HCT116 (cell line): ENCODE results near the gene PGAM5. TPM values are rescaled to one million over a fixed set of nuclear protein-coding genes. Genes with fewer than 3 reads are reported as not detected.

Experiments used
- ATAC-seq: fragments of 200-7000 bp; cut with Tn5 transposase; 2 replicates; pipeline ENCODE4 v1.9.1; 2020; ENCODE audit warnings: mild to moderate bottlenecking, moderate library complexity
- BruUV-seq: library from RNA; stranded (reverse); fragments of 400-500 nt; replicated peaks from 2 replicates; lab custom pipeline; 2021; lab: Mats Ljungman, UMichigan
- CTCF ChIA-PET: fragments of 300-600 bp; sonication (Branson Sonifier 250); formaldehyde crosslinking; loops from one replicate; lab custom pipeline; 2021; ENCODE audit warnings: antibody characterized with exemption; lab: Charles Lee
- POLR2A ChIA-PET: fragments of 300-600, 350-600 bp; sonication (Branson Sonifier 250); formaldehyde crosslinking; loops from one replicate; lab custom pipeline; 2021; ENCODE audit warnings: antibody characterized with exemption; lab: Charles Lee
- RAD21 ChIA-PET, 2 experiments: fragments of 300-600 bp; sonication (Branson Sonifier 250); formaldehyde crosslinking; loops; one replicate each; lab custom pipeline; 2023; ENCODE audit warnings: low total read pairs in 2 of 2; ENCODE audit not compliant: uncharacterized antibody in 2 of 2, unreplicated experiment in 2 of 2, low non-redundant PET in 1 of 2; lab: Charles Lee
- DNase-seq: peaks from one replicate; pipeline ENCODE4 v3.0.0-alpha.2; 2010; ENCODE audit warnings: low read depth, low spot score
- H2AFZ ChIP-seq: fragments of 200-600 bp; shearing (Covaris generic), sonication (generic); 2 replicates; pipeline ENCODE4 v1.6.1; 2017; ENCODE audit warnings: low read depth, mixed run types, mixed read lengths, antibody characterized with exemption, low read length; ENCODE audit not compliant: poor library complexity, severe bottlenecking
- H3K27ac ChIP-seq: 2 replicates; pipeline ENCODE4 v1.5.1; 2012; ENCODE audit warnings: low read depth, low read length
- H3K27me3 ChIP-seq: fragments of 200-600 bp; sonication (generic); 2 replicates; pipeline ENCODE4 v1.6.1; 2016; ENCODE audit warnings: mixed run types, low read length, mixed read lengths; ENCODE audit not compliant: insufficient read depth
- H3K36me3 ChIP-seq, 2 experiments: fragments of 200-500 bp in 1 of 2; fragments of 200-600 bp in 1 of 2; sonication (Bioruptor generic) in 1 of 2; sonication (generic) in 1 of 2; 2 replicates each; pipeline versions ENCODE4 v1.5.1 to v1.6.1; 2014 to 2016; ENCODE audit warnings: low read length in 2 of 2, inconsistent platforms in 1 of 2, mixed read lengths in 1 of 2, mixed run types in 1 of 2; ENCODE audit not compliant: insufficient read depth in 2 of 2, control insufficient read depth in 1 of 2
- H3K4me1 ChIP-seq, 2 experiments: fragments of 200-600 bp in 1 of 2; sonication (generic) in 1 of 2; 2 replicates each; pipeline versions ENCODE4 v1.5.1 to v1.6.1; 2012 to 2017; ENCODE audit warnings: low read length in 2 of 2, inconsistent platforms in 1 of 2, mild to moderate bottlenecking in 1 of 2, mixed read lengths in 1 of 2, mixed run types in 1 of 2, moderate library complexity in 1 of 2; ENCODE audit not compliant: insufficient read depth in 2 of 2, control insufficient read depth in 1 of 2
- H3K4me2 ChIP-seq: fragments of 200-600 bp; sonication (generic); 2 replicates; pipeline ENCODE4 v1.6.1; 2017; ENCODE audit warnings: mixed run types, low read length, mixed read lengths
- H3K4me3 ChIP-seq, 2 experiments: fragments of 200-600 bp in 1 of 2; sonication (generic) in 1 of 2; replicated peaks in 1 of 2; 2 replicates each; pipeline ENCODE4 v1.5.1; 2011 to 2016; ENCODE audit warnings: low read length in 2 of 2, control low read depth in 1 of 2, low read depth in 1 of 2, mild to moderate bottlenecking in 1 of 2, mixed read lengths in 1 of 2, mixed run types in 1 of 2
- H3K79me2 ChIP-seq: fragments of 200-600 bp; sonication (generic); 2 replicates; pipeline ENCODE4 v1.6.1; 2017; ENCODE audit warnings: mild to moderate bottlenecking, mixed run types, low read length, moderate library complexity, mixed read lengths; ENCODE audit not compliant: insufficient read depth
- H3K9ac ChIP-seq: fragments of 200-600 bp; sonication (generic); 2 replicates; pipeline ENCODE4 v1.6.1; 2016; ENCODE audit warnings: low read length, mixed read lengths
- H3K9me2 ChIP-seq: fragments of 200-600 bp; sonication (generic), shearing (Covaris generic); 2 replicates; pipeline ENCODE4 v1.6.1; 2017; ENCODE audit warnings: mixed run types, mild to moderate bottlenecking, moderate library complexity; ENCODE audit not compliant: insufficient read depth
- H3K9me3 ChIP-seq, 2 experiments: fragments of 200-500 bp in 1 of 2; fragments of 200-600 bp in 1 of 2; sonication (Bioruptor generic) in 1 of 2; sonication (generic) in 1 of 2; 2 replicates each; pipeline ENCODE4 v1.6.1; 2014 to 2017; ENCODE audit warnings: low read length in 2 of 2, mixed read lengths in 2 of 2, inconsistent platforms in 1 of 2, low read depth in 1 of 2, mild to moderate bottlenecking in 1 of 2, mixed run types in 1 of 2, moderate library complexity in 1 of 2; ENCODE audit not compliant: control insufficient read depth in 1 of 2, insufficient read depth in 1 of 2
- H4K20me1 ChIP-seq: fragments of 200-600 bp; sonication (generic), shearing (Covaris generic); 2 replicates; pipeline ENCODE4 v1.6.1; 2017; ENCODE audit warnings: mixed run types, mild to moderate bottlenecking, moderate library complexity; ENCODE audit not compliant: insufficient read depth
- CBX3 ChIP-seq: IDR thresholded peaks from 2 replicates; pipeline ENCODE4 v1.6.1; 2012; ENCODE audit warnings: low read depth
- EGR1 ChIP-seq: IDR thresholded peaks from 2 replicates; pipeline ENCODE4 v1.6.1; 2012; ENCODE audit warnings: low read depth
- ELF1 ChIP-seq: IDR thresholded peaks from 2 replicates; pipeline ENCODE4 v1.6.1; 2012; ENCODE audit warnings: low read depth, borderline replicate concordance
- EZH2phosphoT487 ChIP-seq: fragments of 200-600 bp; IDR thresholded peaks from 2 replicates; pipeline ENCODE4 v1.6.1; 2018; ENCODE audit warnings: antibody characterized with exemption, borderline replicate concordance
- FOSL1 ChIP-seq: IDR thresholded peaks from 2 replicates; pipeline ENCODE4 v1.6.1; 2012; ENCODE audit warnings: low read depth
- POLR2A ChIP-seq: IDR thresholded peaks from 2 replicates; pipeline ENCODE4 v1.7.0; 2011; ENCODE audit warnings: borderline replicate concordance; ENCODE audit not compliant: insufficient read depth, insufficient read length; ENCODE audit errors: extremely low read depth
- POLR2AphosphoS5 ChIP-seq: IDR thresholded peaks from 2 replicates; pipeline ENCODE4 v1.6.1; 2011; ENCODE audit warnings: mild to moderate bottlenecking, low read depth, low read length, moderate library complexity
- RAD21 ChIP-seq: IDR thresholded peaks from 2 replicates; pipeline ENCODE4 v1.6.1; 2012; ENCODE audit warnings: low read depth, mild to moderate bottlenecking
- SIN3A ChIP-seq: IDR thresholded peaks from 2 replicates; pipeline ENCODE4 v1.6.1; 2012; ENCODE audit warnings: low read depth
- SRF ChIP-seq: IDR thresholded peaks from 2 replicates; pipeline ENCODE4 v1.6.1; 2012; ENCODE audit warnings: low read depth
- TCF7L2 ChIP-seq: IDR thresholded peaks from 2 replicates; pipeline ENCODE4 v1.7.0; 2011; ENCODE audit warnings: borderline replicate concordance, inconsistent platforms; ENCODE audit not compliant: insufficient read depth, insufficient read length; ENCODE audit errors: extremely low read depth
- YY1 ChIP-seq: IDR thresholded peaks from 2 replicates; pipeline ENCODE4 v1.6.1; 2011; ENCODE audit warnings: low read length, low read depth, moderate library complexity, mild to moderate bottlenecking; ENCODE audit not compliant: insufficient replicate concordance; ENCODE audit errors: extremely low read depth
- ZFX ChIP-seq: fragments of 450-650 bp; IDR thresholded peaks from 2 replicates; pipeline ENCODE4 v1.6.1; 2017
- ZNF274 ChIP-seq: fragments of 200-500 bp; sonication (Bioruptor generic); IDR thresholded peaks from 2 replicates; pipeline ENCODE4 v1.6.1; 2014; ENCODE audit warnings: mild to moderate bottlenecking, low read depth, low read length, inconsistent platforms
- intact Hi-C: fragments of 100-400 bp; cut with micrococcal nuclease; formaldehyde crosslinking; loops from 2 replicates; pipeline ENCODE4 v1.10.0; 2022
- total RNA-seq: library from RNA; stranded (reverse); gene quantifications from one replicate; pipeline ENCODE4 v1.2.1, GENCODE V29; 2021; ENCODE audit not compliant: unreplicated experiment
- TF ChIP-seq, protein P1 (sequence below): IDR thresholded peaks from 2 replicates; pipeline ENCODE4 v1.6.1; 2012
- TF ChIP-seq, protein P2 (sequence below): IDR thresholded peaks from 2 replicates; pipeline ENCODE4 v1.6.1; 2012; ENCODE audit warnings: low read depth
- TF ChIP-seq, protein P3 (sequence below): IDR thresholded peaks from 2 replicates; pipeline ENCODE4 v1.6.1; 2012
- TF ChIP-seq, protein P4 (sequence below), 3 experiments: fragments of 200-600 bp in 1 of 3; sonication (generic) in 1 of 3; IDR thresholded peaks in 2 of 3; conservative IDR thresholded peaks in 1 of 3; 2 replicates each; pipeline ENCODE4 v1.5.1; 2012 to 2017; ENCODE audit warnings: low read depth in 2 of 3, low read length in 2 of 3, antibody characterized with exemption in 1 of 3, borderline replicate concordance in 1 of 3, control low read depth in 1 of 3, mild to moderate bottlenecking in 1 of 3, mixed read lengths in 1 of 3, mixed run types in 1 of 3, moderate library complexity in 1 of 3; ENCODE audit not compliant: insufficient read depth in 1 of 3

The PGAM5 gene
- total RNA-seq, 1 experiment from 2014 or later: 98.3 TPM

DNA sequence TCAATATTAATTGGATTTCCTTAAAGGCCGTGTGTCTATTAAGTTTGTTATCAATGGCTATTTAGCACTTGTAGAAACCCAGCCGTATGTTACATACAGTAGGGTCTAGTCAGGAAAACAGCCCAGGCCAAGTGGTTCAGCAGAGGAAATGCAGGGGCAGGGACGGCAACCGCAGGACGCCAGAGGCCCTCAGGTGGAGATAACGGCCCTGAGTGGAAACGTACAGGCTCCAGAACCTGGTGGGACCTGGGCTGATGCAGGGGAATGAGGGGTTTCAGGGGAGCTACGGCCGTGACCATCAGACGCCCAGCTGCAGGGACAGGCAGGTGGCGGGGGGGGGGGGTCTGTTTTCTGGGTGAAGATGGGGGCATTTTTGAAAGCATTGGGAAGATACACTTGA is 54.7 kb downstream of the PGAM5 start:
- Histone ChIP-seq H3K27ac (no peak overlapping the region), H3K9ac (no peak overlapping the region), H4K20me1 (peaks cover 3% of the 10 kb centered on the region; the same call in 1 of the 2 replicates), H3K79me2 (peaks cover 15% of the 10 kb centered on the region), H2AFZ (no peak overlapping the region), H3K4me1 (peaks cover 6 to 20% of the 10 kb centered on the region in 2 experiments), H3K27me3 (no peaks in the 10 kb centered on the region), H3K9me2 (no peaks in the 10 kb centered on the region), H3K4me2 (no peak overlapping the region), H3K36me3 (no peaks in the 10 kb centered on the region), H3K4me3 (no peak overlapping the region)
- ATAC-seq (no peak), DNase-seq (no peak)
- CTCF ChIA-PET: no interaction called here
- RAD21 ChIA-PET: no interaction called here
- intact Hi-C loops: loop anchor here (10.0 kb wide), 1 partner anchor 59 kb away; the partner anchor contains the start of gene GOLGA3
- POLR2A ChIA-PET: no interaction called here
- no TSS peak for BruUV-seq
- no peak for TF ChIP-seq ELF1
- TF ChIP-seq ZNF274: no peak
- no peak for TF ChIP-seq POLR2A
- TF ChIP-seq, protein P1, sequence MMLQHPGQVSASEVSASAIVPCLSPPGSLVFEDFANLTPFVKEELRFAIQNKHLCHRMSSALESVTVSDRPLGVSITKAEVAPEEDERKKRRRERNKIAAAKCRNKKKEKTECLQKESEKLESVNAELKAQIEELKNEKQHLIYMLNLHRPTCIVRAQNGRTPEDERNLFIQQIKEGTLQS: no peak
- TF ChIP-seq, protein P2, sequence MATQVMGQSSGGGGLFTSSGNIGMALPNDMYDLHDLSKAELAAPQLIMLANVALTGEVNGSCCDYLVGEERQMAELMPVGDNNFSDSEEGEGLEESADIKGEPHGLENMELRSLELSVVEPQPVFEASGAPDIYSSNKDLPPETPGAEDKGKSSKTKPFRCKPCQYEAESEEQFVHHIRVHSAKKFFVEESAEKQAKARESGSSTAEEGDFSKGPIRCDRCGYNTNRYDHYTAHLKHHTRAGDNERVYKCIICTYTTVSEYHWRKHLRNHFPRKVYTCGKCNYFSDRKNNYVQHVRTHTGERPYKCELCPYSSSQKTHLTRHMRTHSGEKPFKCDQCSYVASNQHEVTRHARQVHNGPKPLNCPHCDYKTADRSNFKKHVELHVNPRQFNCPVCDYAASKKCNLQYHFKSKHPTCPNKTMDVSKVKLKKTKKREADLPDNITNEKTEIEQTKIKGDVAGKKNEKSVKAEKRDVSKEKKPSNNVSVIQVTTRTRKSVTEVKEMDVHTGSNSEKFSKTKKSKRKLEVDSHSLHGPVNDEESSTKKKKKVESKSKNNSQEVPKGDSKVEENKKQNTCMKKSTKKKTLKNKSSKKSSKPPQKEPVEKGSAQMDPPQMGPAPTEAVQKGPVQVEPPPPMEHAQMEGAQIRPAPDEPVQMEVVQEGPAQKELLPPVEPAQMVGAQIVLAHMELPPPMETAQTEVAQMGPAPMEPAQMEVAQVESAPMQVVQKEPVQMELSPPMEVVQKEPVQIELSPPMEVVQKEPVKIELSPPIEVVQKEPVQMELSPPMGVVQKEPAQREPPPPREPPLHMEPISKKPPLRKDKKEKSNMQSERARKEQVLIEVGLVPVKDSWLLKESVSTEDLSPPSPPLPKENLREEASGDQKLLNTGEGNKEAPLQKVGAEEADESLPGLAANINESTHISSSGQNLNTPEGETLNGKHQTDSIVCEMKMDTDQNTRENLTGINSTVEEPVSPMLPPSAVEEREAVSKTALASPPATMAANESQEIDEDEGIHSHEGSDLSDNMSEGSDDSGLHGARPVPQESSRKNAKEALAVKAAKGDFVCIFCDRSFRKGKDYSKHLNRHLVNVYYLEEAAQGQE: no peak
- no peak for TF ChIP-seq SRF
- TF ChIP-seq, protein P3, sequence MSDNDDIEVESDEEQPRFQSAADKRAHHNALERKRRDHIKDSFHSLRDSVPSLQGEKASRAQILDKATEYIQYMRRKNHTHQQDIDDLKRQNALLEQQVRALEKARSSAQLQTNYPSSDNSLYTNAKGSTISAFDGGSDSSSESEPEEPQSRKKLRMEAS: no peak
- no peak for TF ChIP-seq RAD21
- TF ChIP-seq, protein P4, sequence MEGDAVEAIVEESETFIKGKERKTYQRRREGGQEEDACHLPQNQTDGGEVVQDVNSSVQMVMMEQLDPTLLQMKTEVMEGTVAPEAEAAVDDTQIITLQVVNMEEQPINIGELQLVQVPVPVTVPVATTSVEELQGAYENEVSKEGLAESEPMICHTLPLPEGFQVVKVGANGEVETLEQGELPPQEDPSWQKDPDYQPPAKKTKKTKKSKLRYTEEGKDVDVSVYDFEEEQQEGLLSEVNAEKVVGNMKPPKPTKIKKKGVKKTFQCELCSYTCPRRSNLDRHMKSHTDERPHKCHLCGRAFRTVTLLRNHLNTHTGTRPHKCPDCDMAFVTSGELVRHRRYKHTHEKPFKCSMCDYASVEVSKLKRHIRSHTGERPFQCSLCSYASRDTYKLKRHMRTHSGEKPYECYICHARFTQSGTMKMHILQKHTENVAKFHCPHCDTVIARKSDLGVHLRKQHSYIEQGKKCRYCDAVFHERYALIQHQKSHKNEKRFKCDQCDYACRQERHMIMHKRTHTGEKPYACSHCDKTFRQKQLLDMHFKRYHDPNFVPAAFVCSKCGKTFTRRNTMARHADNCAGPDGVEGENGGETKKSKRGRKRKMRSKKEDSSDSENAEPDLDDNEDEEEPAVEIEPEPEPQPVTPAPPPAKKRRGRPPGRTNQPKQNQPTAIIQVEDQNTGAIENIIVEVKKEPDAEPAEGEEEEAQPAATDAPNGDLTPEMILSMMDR (IDR thresholded peaks at IDR 0.05 in 2 of 3, conservative IDR thresholded peaks at IDR 0.05 in 1 of 3; ENCODE audit: borderline replicate concordance in 1 of 3, insufficient read depth in 1 of 3, low read depth in 2 of 3, low read length in 2 of 3): no peak
- no peak for TF ChIP-seq YY1
- no peak for TF ChIP-seq EZH2phosphoT487
- no peak for TF ChIP-seq ZFX
- TF ChIP-seq TCF7L2: no peak
- no peak for TF ChIP-seq EGR1
- TF ChIP-seq FOSL1: no peak
- TF ChIP-seq POLR2AphosphoS5: no peak
- no peak for TF ChIP-seq CBX3
- no peak for TF ChIP-seq SIN3A
- TF ChIP-seq, all 23 proteins: peak for 0
- no peaks in the 10 kb centered on the region for H3K9me3 ChIP-seq
